HS-27A (cell line): Measurements from ENCODE around the gene FEM1A.
"Not testable (repeated sequence)": the region's sequence is repeated elsewhere in the genome, so short reads cannot be mapped to it uniquely, and the experiment has no call there.

Experiments
- DNase-seq: peaks from one replicate; pipeline ENCODE4 v3.0.0-alpha.2; 2012; ENCODE audit warnings: low read depth, missing footprints

FEM1A gene

DNA sequence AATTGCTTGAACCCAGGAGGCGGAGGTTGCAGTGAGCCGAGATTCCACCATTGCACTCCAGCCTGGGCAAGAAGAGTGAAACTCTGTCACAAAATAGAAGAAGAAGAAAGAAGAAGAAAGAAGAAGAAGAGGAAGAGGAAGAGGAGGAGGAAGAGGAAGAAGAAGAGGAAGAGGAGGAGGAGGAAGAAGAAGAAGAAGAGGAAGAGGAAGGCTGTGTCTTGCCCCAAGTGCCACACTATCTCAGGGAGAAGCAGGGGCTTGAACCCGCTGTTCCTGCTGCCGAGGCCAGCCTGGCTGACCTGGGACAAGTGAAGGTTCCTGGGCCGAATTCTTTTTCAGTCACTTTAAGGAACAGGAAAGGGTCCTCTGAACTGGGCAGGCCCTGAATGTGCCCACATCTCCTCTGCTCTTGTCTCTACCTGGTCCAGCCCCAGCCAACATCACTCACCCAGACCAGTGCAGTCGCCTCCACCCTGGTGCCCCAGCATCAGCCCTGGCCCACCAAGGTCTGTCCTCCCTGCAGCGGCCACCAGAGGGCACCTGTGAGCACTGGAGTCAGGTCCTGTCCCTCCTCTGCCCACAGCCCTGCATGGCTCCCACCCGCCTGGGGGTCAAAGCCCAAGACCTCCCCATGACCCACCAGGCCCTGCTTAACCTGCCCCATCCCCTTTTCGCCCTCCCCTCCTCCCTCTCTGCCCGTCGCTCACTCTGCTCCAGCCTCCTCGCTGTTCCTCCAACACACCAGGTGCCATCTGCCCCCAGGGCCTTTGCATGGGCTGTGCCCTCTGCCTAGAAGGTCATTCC, 20.0 kb downstream of the FEM1A start:
- DNase-seq: no peak

GRCh38 chr19:4814625-4815425, 23.3 kb downstream of the FEM1A start:
- no peak for DNase-seq

GRCh38 chr19:4815426-4816201, 24.1 kb downstream of the FEM1A start:
- DNase-seq: no peak

DNA sequence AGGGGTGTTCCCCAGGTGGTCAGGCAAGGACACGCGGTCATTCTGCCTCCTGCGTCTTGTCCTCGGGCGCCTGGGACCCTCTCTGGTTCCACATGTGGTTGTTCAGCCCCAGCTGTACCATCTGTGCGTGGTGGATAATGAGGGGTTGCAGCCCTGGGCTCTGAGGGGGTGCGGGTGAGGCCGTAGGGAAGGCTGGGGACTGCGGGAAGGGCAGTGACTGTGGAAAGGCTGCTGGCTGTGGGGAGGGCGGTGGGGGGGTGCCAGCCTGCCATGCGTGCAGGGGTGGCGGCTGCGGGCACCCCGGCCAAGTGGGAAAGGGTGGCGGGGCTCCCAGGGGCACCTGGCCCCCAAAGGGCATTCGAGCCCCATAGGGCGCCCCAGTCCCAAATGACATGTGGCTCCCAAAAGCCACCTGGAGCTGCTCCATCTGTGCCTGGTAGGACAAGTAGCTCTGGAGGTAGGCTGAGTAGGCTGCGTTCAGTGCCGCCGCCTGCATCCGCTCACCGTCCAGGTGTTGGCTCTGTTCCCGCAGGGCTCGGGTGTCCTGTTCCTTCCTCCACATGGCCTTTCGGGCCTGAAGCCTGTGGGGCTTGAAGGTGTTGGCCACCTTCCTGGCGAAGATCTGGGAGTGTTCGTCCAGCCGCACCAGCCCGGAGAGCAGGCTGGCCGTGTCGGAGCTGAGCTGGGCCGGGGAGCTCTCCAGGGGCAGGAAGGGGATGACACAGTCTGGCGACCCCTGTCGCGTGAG, 24.8 kb downstream of the FEM1A start:
- DNase-seq: no peak

GRCh38 chr19:4816950-4817278, 25.4 kb downstream of the FEM1A start:
- DNase-seq: no peak

DNA sequence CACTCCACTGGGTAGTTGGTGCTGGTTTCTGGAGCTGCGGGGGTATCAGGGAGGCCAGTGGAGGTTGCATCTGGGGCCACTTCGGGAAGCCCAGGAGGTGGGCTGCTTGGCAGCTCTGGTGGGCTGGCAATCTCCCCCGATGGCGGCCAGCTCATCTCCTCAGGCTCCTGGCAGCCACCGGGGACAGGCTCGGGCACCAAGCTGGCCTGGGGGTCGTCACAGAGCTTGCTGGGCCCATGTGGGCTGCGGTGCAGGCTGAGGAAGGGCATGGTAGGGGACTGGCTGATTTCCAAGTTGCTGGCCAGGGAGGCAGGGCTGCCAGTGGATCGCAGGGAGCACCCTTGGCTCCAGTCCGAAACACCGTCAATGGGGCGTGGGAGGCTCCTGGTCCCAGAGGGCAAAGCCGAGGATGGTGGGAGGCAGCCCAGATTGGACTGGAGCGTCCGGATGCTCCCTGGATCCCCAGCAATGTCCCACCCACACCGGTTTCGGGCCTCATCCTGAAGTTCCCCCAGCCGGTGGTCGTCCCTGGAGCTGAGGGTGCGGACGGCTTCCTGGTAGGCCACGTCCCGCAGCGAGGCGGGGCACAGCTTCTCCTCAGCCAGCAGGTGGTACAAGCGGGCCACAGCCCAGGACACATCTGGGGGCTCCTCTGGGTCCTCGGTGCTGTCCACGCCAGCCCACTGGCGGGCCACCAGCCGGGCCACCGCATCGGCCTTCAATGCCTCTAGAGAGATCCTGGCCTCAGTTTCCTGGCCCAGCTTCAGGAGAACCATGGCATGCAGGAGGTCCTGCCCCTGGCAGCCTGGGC, 26.1 kb downstream of the FEM1A start:
- no peak for DNase-seq

DNA sequence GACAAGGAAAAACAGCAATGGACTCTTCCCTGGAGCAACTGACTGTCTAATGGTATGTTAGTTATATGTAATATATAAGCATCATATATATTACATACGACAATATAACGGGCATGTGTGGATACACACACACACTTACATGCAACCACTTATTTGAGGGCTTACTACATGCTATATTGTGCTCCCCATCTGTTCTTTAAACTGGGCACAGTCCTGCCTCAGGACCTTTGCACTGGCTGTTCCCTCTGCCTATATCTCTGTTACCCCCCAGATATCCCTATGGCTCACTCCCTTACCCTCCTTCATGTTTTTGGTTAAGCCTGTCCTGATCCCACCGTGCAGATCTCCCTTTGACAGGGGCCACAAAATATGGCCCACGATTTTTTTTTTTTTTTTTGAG, 29.7 kb downstream of the FEM1A start:
- no peak for DNase-seq

GRCh38 chr19:4822354-4822753, 30.8 kb downstream of the FEM1A start:
- not testable (repeated sequence) for DNase-seq

GRCh38 chr19:4823577-4823976, 32.0 kb downstream of the FEM1A start:
- DNase-seq: no peak

GRCh38 chr19:4829001-4829712, 37.6 kb downstream of the FEM1A start:
- DNase-seq: no peak

GRCh38 chr19:4830332-4830731, 38.8 kb downstream of the FEM1A start:
- no peak for DNase-seq

DNA sequence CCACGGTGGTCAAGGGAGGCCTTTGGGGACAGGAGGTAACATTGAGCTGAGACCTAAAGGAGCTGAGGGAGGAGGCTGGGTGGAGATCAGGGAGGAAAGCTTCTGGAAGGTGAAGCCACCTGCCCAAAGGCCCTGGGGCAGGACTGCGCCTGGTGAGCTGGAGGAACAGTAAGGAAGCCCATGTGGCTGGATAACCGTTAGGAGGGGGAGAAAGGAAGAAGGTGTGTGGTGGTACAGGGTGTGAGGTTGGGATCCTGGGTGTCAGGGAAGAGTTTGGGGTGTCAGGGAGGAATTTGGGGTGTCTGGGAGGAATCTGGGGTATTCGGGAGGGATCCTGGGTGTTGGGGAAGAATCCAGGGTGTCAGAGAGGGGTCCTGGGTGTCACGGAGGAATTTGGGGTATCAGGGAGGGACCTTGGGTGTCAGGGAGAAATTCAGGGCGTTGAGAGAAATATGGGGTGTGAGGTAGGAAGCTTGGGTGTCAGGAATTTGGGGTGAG, 39.3 kb downstream of the FEM1A start:
- no peak for DNase-seq

GRCh38 chr19:4831304-4831978, 39.9 kb downstream of the FEM1A start, which contains the start of gene TICAM1:
Gene TICAM1 (minus strand): TSS chr19:4831712. CDS start chr19:4818377, 13,335 bp downstream.
- no peak for DNase-seq

DNA sequence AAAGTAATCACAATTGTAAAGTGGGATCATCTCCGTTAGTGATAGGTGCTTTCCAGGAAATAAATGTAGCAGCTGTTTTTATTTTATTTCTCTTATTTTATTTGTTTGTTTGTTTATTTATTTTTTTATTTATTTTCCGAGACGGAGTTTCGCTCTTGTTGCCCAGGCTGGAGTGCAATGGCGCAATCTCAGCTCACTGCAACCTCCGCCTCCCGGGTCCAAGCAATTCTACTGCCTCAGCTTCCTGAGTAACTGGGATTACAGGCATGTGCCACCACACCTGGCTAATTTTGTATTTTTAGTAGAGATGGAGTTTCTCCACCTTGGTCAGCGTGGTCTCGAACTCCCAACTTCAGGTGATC, 40.4 kb downstream of the FEM1A start:
- not testable (repeated sequence) for DNase-seq

DNA sequence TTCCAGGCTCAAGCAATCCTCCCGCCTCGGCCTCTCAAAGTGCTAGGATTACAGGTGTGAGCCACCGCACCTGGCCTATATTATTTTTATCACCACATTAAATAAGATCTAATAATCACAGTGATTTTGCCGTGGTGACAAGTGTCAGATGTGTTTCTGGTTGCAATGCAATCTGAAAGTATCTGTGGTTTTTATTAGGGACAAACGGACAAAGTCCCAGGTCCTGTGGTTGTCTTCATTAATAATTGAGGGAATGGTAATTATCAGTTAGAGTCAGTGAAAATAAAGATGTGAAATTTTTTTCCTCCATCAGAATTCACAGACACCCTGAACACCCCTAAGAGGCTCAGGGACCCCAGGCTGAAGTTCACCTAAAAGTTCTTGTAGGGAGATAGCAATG, 41.2 kb downstream of the FEM1A start:
- no peak for DNase-seq

GRCh38 chr19:4839192-4839591, 47.7 kb downstream of the FEM1A start:
- DNase-seq: no peak

- DNase-seq: no peak
These were observed 52.1 kb downstream of the FEM1A start for GRCh38 chr19:4843647-4843965.

DNA sequence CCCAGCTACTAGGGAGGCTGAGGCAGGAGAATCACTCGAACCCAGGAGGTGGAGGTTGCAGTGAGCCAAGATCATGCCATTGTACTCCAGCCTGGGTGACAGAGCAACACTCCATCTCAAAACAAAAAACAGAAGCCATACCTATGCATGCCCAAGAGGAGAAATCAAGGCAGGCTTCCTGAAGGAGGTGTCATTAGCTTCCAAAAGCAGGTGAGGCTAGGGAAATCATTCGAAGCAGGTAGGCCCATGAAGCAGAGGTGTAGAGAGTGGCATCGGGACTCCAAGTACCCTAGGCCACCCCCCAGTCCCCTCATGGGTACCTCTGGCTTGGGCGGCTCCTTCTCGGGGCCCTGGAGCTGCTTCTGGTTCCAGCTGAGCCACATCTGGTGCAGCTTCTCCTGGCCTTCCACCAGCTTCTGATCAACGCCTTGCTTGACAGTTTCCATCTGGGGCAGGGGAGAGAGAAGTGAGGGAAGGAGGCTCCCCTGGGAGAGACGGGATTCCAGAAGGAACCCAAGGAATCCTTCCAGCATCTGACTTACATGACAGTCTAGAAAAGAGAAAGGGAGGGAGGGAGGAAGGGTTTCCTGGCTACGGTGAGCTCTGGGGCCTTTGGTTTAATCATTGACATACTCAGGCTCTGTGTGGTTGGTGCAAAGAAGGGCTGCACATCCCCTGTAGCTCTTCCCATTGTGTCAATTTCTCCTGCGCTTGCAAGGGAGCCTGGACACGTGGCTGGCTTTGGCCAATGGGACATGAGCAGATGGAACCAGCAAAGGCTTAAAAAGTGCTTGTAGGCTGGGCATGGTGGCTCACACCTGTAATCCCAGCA, 53.0 kb downstream of the FEM1A start:
- DNase-seq: no peak

- DNase-seq: not testable (repeated sequence)
These were observed 54.4 kb downstream of the FEM1A start for GRCh38 chr19:4845975-4846374.
